GM19372 (cell line): Measurements from ENCODE around the gene FSTL4.

Experiments
- ATAC-seq: cut with Tn5 transposase; IDR thresholded peaks from one replicate; pipeline ENCODE4 v1.9.1; 2021; ENCODE audit warnings: mild to moderate bottlenecking, low read depth, moderate library complexity; ENCODE audit not compliant: unreplicated experiment

FSTL4 gene

GRCh38 chr5:133611357-133612248 is 738 bp downstream of the FSTL4 start:
- no peak for ATAC-seq

DNA sequence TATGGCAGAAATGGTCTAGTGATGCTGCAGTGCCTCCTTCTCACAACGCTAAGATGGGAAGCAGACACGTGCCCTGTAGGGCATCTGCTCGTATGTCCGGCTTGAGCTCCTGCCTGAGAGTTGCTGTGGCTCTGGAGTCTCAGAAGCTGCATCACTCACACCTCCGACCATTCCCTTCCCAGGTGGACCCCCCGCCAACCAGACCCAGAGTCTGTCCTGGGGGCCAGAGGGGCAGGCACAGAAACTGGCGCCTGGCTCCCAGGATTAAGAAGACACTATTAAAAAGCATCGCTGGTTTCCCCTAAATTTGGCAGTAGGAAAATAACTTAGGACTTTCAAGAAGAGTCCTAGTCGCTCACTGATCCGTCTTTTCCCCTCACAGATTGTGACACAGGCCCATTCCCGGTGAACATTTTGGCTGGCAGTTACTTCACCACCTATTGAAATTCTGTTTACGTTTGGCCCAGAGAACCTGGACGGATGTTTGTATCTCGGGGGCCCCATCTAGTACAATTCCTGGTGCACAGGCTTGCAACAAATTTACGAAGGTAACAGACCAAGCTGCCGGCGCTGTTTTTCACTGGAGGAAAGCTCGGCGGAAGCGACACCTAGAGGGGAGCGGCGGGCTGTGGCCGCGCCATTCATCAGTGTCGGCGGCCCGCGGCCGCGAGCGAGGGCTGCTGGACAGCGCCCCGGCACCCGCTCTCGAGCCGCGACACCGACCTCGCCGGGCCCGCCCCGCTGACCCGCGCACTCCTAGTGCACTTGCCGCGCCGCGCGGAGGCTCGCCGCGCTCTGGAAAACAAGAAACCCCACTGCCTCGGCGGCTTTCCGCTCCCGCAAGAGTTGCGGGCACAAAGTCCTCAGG is 1.6 kb downstream of the FSTL4 start:
- ATAC-seq: no peak

GRCh38 chr5:133607451-133607850 is 4.9 kb downstream of the FSTL4 start:
- ATAC-seq: no peak

DNA sequence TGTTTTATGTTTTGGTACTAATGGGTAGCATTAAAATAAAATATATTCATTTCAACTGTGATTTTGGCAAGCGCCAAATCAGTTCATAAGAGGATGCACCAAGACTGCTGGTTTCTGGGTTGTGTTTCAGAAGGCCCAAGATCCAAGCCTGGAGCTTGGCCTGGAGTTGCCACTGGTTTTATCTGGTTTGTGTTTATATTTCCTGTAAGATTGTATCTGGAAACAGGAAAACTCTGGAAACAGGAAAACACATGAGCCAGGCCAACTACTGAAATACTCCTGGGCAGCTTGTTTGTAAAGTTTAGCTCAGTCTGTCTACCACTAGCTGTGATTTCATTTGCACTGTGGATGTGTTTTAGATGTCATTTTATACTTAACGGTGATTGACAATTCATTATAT is 5.5 kb downstream of the FSTL4 start:
- no peak for ATAC-seq

- no peak for ATAC-seq
Measured at GRCh38 chr5:133605323-133605722, 7.0 kb downstream of the FSTL4 start.

- no peak for ATAC-seq
Measured at GRCh38 chr5:133603711-133604110, 8.6 kb downstream of the FSTL4 start.

DNA sequence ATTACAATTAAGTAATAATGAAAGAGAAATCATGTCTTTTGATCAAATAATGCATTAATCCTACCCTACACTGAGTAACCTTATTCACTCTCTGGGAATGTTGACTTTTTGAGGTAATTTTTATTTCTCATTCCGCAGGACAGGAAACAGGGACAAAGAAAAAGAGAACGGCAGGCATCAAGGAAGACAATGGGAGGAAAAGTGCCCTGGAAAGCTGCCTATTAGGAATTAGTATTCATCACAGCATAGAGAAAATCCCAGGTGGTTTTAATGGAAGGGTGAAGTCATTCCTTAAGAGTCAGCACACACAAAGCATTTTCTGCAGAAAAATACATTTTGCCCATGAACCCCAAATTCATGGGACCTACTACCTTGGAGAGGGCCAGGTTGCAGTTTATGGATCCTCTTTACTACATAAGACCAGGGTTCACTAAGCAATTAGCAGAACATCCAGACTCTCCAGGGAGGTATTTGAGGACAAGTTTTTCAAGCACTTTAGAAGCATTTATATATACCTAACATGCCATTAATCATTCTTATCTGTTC is 9.4 kb downstream of the FSTL4 start:
- ATAC-seq: no peak

- ATAC-seq: no peak
Measured at GRCh38 chr5:133599600-133599999, 12.7 kb downstream of the FSTL4 start.

DNA sequence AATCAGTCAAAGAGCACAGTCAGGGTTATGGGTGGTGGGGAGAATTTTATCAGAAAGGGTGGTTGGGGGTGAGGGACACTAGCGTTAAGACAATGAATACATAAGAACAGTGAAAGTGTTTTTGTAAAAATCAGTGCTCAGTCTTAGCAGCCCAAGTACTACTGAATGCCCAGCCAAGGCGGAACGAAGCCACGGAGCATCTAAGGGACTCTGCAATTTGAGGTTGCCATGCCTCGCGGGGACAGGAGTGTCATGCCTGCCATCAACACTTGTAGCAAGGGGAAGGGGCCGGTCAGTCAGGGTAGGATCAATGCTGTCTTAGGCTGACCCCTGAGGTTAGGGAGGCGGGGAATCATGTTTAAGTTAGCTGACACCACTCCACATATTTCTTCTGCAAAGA is 13.3 kb downstream of the FSTL4 start:
- no peak for ATAC-seq

GRCh38 chr5:133596049-133596448 is 16.3 kb downstream of the FSTL4 start:
- ATAC-seq: no peak

GRCh38 chr5:133595465-133595864 is 16.9 kb downstream of the FSTL4 start:
- no peak for ATAC-seq

DNA sequence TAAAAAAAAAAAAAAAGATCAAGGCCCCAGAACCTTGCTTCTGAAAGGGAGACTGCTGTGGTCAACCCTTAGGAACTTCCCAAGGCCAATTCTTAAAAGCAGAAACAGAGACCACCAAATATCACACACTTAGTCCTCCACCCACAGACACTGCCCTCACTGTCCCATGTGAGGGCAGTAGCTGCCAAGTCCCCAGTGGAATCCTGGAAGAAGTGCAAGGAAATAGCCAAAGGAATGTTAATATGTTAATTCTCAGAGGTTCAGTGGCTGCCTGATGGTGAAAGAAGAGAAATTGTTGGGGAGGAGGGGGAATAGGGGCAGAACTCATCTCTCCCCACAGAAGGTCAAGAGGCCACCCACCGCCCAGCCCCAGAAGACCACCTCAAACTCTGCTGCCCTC is 23.1 kb downstream of the FSTL4 start:
- no peak for ATAC-seq

GRCh38 chr5:133582971-133583370 is 29.4 kb downstream of the FSTL4 start:
- ATAC-seq: no peak

- ATAC-seq: no peak
Measured at GRCh38 chr5:133581918-133582317, 30.4 kb downstream of the FSTL4 start.

DNA sequence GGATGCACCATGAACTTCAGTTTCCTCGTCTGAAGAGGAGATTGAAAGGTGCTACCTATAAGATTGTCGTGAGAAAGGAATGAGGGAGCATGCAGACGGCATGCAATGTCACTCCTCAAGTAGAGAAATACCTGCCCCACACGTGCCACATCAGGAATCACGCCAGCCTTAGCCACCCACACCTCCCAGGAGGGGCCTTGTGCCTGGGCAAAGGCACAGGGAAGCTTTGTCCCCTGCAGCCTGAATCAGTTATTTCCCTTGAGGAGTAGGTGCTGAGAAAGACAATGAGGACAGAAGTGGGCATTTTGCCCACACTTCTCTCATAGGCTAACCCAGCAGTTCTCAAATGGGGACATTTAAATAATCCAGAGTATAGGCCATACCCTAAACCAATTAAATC is 31.0 kb downstream of the FSTL4 start:
- no peak for ATAC-seq

GRCh38 chr5:133580618-133581017 is 31.7 kb downstream of the FSTL4 start:
- ATAC-seq: no peak

GRCh38 chr5:133579766-133580165 is 32.6 kb downstream of the FSTL4 start:
- ATAC-seq: no peak

DNA sequence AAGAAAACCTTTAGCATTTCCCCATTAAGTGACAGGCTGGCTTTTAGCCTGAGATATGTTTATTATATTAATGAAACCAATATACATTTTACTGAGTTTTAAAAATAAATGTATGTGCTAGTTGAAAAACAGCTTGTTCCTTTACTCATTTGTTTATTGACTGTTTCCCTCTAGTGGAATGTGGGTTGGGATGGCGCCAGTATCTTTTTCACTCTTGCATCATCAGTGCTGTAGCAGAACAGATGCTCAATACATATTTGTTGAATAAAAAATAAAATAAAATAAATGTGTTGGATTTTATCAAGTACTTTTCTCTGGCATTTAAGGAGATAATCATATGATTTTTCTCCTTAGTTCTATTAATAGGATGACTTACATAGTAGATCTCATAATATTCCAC is 43.0 kb downstream of the FSTL4 start:
- no peak for ATAC-seq

GRCh38 chr5:133565993-133566392 is 46.3 kb downstream of the FSTL4 start:
- ATAC-seq: no peak

DNA sequence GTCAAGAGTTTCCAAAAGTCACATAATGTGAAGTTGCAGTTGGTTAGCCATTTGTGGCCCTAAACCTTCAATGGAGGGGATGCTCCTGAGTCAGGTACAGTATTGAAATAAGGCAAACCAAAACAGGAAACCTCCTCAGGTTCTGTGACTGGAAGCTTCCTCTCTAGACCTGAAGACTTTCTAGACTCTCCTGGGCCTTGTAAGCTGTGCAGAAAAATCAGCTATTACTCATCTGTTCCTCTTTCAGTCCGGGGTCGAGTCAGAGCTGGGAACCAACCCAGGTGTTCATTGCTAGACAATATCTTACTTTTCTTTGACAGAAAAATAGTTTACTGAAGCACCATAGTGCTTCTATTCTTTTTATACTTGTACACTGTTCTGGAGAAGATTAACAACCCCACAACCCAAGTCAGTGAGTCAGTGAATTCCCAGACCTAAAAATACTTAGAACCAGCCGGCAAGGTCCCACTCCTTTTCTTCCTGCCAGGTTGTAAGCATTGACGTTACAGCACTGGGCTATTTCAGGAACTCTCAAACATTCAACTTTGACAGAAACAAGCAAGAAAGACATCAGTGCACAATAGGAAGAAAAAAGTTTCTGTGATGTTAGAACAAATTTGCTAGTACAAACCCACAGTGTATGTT is 47.3 kb downstream of the FSTL4 start:
- ATAC-seq: no peak

DNA sequence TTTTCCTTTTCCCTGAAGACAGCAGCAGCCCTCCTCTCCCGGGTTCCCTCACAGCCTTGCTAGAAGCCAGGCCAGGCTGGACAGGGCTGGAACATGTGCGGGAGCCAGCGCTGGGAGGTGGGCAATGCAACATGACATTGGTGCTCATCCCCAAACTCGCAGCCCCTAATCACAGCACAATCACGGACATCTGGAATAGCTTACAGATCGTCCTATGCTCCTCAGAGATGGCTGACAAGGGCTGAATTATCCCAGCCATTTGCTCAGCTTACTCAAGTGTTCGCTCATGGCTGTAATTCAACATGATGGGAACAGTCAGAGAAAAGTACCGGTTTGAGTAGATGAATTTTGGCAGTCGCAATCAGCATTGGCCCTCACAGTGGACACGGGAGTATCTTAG is 49.8 kb downstream of the FSTL4 start:
- ATAC-seq: no peak
